HepG2 (cell line): ENCODE measurements around the gene SCAMP3. TPM values are rescaled to one million over a fixed set of nuclear protein-coding genes. Genes with fewer than 3 reads are reported as not detected.

Source experiments
- ATAC-seq: fragments of 200-7000 bp; cut with Tn5 transposase; 3 replicates; pipeline ENCODE4 v1.9.1; 2020; ENCODE audit warnings: mild to moderate bottlenecking, moderate library complexity
- BruUV-seq: library from RNA; stranded (reverse); fragments of 400-500 nt; replicated peaks from 2 replicates; lab custom pipeline; 2021; lab: Mats Ljungman, UMichigan
- CTCF ChIA-PET: fragments of 300-600 bp; formaldehyde crosslinking; extraction: SDS; loops from one replicate; lab custom pipeline; 2021; ENCODE audit warnings: low total read pairs, inconsistent platforms, low intra/inter-chr PET ratio; lab: Yijun Ruan, JAX
- POLR2A ChIA-PET: fragments of 350-600 bp; sonication (Branson Sonifier 250); formaldehyde crosslinking; loops from one replicate; lab custom pipeline; 2020; ENCODE audit warnings: antibody characterized with exemption, inconsistent platforms; lab: Yijun Ruan, JAX
- DNase-seq: peaks from one replicate; pipeline ENCODE4 v3.0.0-alpha.2; 2015; ENCODE audit warnings: low spot score
- FAIRE-seq: peaks from 3 replicates; lab custom pipeline; 2011; peaks lifted over from hg19 to GRCh38; lab: Jason Lieb, UNC
- H2AFZ ChIP-seq: one replicate; pipeline ENCODE4 v1.6.1; 2011; ENCODE audit warnings: low read length, inconsistent platforms
- H3K27ac ChIP-seq: fragments of 300-600 bp; 3 replicates; pipeline ENCODE4 v1.8.0; 2011; ENCODE audit warnings: mixed run types, mild to moderate bottlenecking, mixed read lengths, low read length, inconsistent platforms; ENCODE audit not compliant: insufficient read depth; ENCODE audit errors: extremely low read length
- H3K27me3 ChIP-seq, 2 experiments: fragments of 200-600 bp in 1 of 2; 2 replicates in 1 of 2; 3 replicates in 1 of 2; pipeline versions ENCODE4 v1.6.0 to v1.8.0; 2011; ENCODE audit warnings: low read length in 2 of 2, mild to moderate bottlenecking in 2 of 2, moderate library complexity in 2 of 2, inconsistent platforms in 1 of 2; ENCODE audit not compliant: insufficient read depth in 2 of 2, control insufficient read depth in 1 of 2
- H3K36me3 ChIP-seq, 2 experiments: fragments of 200-600 bp in 1 of 2; replicated peaks in 1 of 2; 2 replicates in 1 of 2; 3 replicates in 1 of 2; pipeline versions ENCODE4 v1.5.1 to v1.8.0; 2011; ENCODE audit warnings: low read length in 2 of 2, inconsistent platforms in 1 of 2; ENCODE audit not compliant: insufficient read depth in 2 of 2, control insufficient read depth in 1 of 2
- H3K4me1 ChIP-seq: 2 replicates; pipeline ENCODE4 v1.5.1; 2012; ENCODE audit warnings: low read length, inconsistent platforms; ENCODE audit not compliant: insufficient read depth
- H3K4me2 ChIP-seq: 2 replicates; pipeline ENCODE4 v1.6.0; 2011; ENCODE audit warnings: low read depth, low read length, inconsistent platforms
- H3K4me3 ChIP-seq, 3 experiments: fragments of 200-600 bp in 1 of 3; sonication (generic), shearing (Covaris generic) in 1 of 3; replicated peaks in 1 of 3; 2 replicates each; pipeline ENCODE4 v1.5.1; 2011 to 2016; ENCODE audit warnings: low read length in 3 of 3, inconsistent platforms in 2 of 3, low read depth in 2 of 3, mild to moderate bottlenecking in 2 of 3, control low read depth in 1 of 3, mixed read lengths in 1 of 3; ENCODE audit not compliant: insufficient read depth in 1 of 3
- H3K79me2 ChIP-seq: one replicate; pipeline ENCODE4 v1.6.1; 2011; ENCODE audit warnings: low read length, inconsistent platforms; ENCODE audit not compliant: insufficient read depth
- H3K9ac ChIP-seq: 2 replicates; pipeline ENCODE4 v1.6.0; 2011; ENCODE audit warnings: mild to moderate bottlenecking, low read depth, low read length, inconsistent platforms; ENCODE audit not compliant: insufficient read depth
- H3K9me3 ChIP-seq: 2 replicates; pipeline ENCODE4 v1.5.1; 2012; ENCODE audit warnings: mild to moderate bottlenecking, low read length
- H4K20me1 ChIP-seq: 2 replicates; pipeline ENCODE4 v1.6.0; 2011; ENCODE audit warnings: inconsistent platforms, mild to moderate bottlenecking, low read length, moderate library complexity; ENCODE audit not compliant: insufficient read depth
- BCL6 ChIP-seq: IDR thresholded peaks from 2 replicates; pipeline ENCODE4 v1.6.1; 2016; ENCODE audit warnings: missing genetic modification reagents, missing compliant biosample characterization
- E2F1 ChIP-seq: sonication (generic); formaldehyde crosslinking; IDR thresholded peaks from 2 replicates; pipeline ENCODE4 v1.5.0; 2020; ENCODE audit warnings: missing genetic modification reagents
- HHEX ChIP-seq: IDR thresholded peaks from 2 replicates; pipeline ENCODE4 v1.6.1; 2016; ENCODE audit warnings: control low read depth
- HNF4A ChIP-seq: sonication (generic); formaldehyde crosslinking; IDR thresholded peaks from 2 replicates; pipeline ENCODE4 v1.4.0; 2020; ENCODE audit warnings: missing genetic modification reagents
- NCOA2 ChIP-seq: sonication (generic); formaldehyde crosslinking; IDR thresholded peaks from 2 replicates; pipeline ENCODE4 v1.8.0; 2022; ENCODE audit warnings: inconsistent platforms
- SRY ChIP-seq: sonication (generic); formaldehyde crosslinking; IDR thresholded peaks from 2 replicates; pipeline ENCODE4 v1.8.0; 2022; ENCODE audit warnings: mild to moderate bottlenecking, missing genetic modification reagents
- THAP8 ChIP-seq: sonication (generic); formaldehyde crosslinking; IDR thresholded peaks from 2 replicates; pipeline ENCODE4 v1.5.1; 2020; ENCODE audit warnings: missing genetic modification reagents, mild to moderate bottlenecking, borderline replicate concordance
- ZBTB43 ChIP-seq: sonication (generic); formaldehyde crosslinking; conservative IDR thresholded peaks from 2 replicates; pipeline ENCODE4 v1.4.0; 2020; ENCODE audit warnings: missing genetic modification reagents
- ZBTB44 ChIP-seq: sonication (generic); formaldehyde crosslinking; IDR thresholded peaks from 2 replicates; pipeline ENCODE4 v1.4.0; 2020; ENCODE audit warnings: missing genetic modification reagents
- ZFP41 ChIP-seq: sonication (generic); formaldehyde crosslinking; IDR thresholded peaks from 2 replicates; pipeline ENCODE4 v1.4.0; 2020; ENCODE audit warnings: mild to moderate bottlenecking, missing genetic modification reagents, borderline replicate concordance
- ZKSCAN1 ChIP-seq: fragments of 150-350 bp; IDR thresholded peaks from 2 replicates; pipeline ENCODE4 v1.6.1; 2014; ENCODE audit warnings: low read length
- WGBS: methylation state at CpG from one replicate; pipeline ENCODE4 v1.1.6; 2017; ENCODE audit warnings: low lambda C conversion rate; 5-methylcytosine and 5-hydroxymethylcytosine counted together
- in situ Hi-C: cut with HindIII; loops from 2 replicates; pipeline ENCODE4 v1.10.0; 2017; ENCODE audit warnings: low pct_unique_long_range_greater_than_20kb; ENCODE audit not compliant: extremely low pct_ligation_motif_present
- intact Hi-C: fragments of 100-400 bp; cut with micrococcal nuclease; formaldehyde crosslinking; loops from one replicate; pipeline ENCODE4 v1.10.0; 2022; ENCODE audit not compliant: unreplicated experiment
- polyA plus RNA-seq, 8 experiments: library from polyadenylated mRNA; depleted of rRNA in 3 of 8; stranded (reverse) in 7 of 8; unstranded in 1 of 8; fragments of >200 nt; fragmentation: Illumina TruSeq in 4 of 8; extraction: Trizol in 4 of 8; gene quantifications; 2 replicates each; pipeline versions ENCODE4 v1.2.1 to v1.2.3, GENCODE V29; 2011 to 2016; ENCODE audit warnings: low read depth in 4 of 8, missing spikeins in 1 of 8, mixed read lengths in 1 of 8; ENCODE audit not compliant: insufficient read depth in 1 of 8
- total RNA-seq, 5 experiments: library from RNA; depleted of rRNA; stranded (reverse); fragments of >200 nt; fragmentation: Illumina TruSeq; extraction: Trizol; gene quantifications; 2 replicates each; pipeline ENCODE4 v1.2.3, GENCODE V29; 2016; ENCODE audit warnings: low read depth in 1 of 5

The SCAMP3 gene
- total and polyA plus RNA-seq, 2 of the 13 experiments (the other 11 are each of a cell fraction or from before 2014, with no cell fraction given): 46.8 to 83.3 TPM

- no peak overlapping the region for H3K4me2 ChIP-seq
- H3K9ac ChIP-seq: no peak overlapping the region
- no peak for FAIRE-seq
- BruUV-seq: no TSS peak
- no peaks in the 10 kb centered on the region; a peak in 1 of 5 replicates for H3K36me3 ChIP-seq
- ChIA-PET CTCF (no interaction called here), POLR2A (interaction anchor here (1.4 kb wide), 1 partner anchor 29 kb away, joined by 6 read pairs; no protein-coding TSS in a partner anchor)
- TF ChIP-seq BCL6 (CRISPR knock-in tag) (no peak), SRY (CRISPR knock-in tag) (no peak), ZBTB44 (no peak), ZFP41 (no peak), ZKSCAN1 (no peak), NCOA2 (CRISPR knock-in tag) (no peak), E2F1 (no peak), ZBTB43 (CRISPR knock-in tag) (no peak), HNF4A (CRISPR knock-in tag) (no peak), HHEX (CRISPR knock-in tag) (no peak), THAP8 (no peak)
- no peak for DNase-seq
- H2AFZ ChIP-seq: no peak overlapping the region
- no peaks in the 10 kb centered on the region for H3K79me2 ChIP-seq
- no peaks in the 10 kb centered on the region for H3K9me3 ChIP-seq
- H4K20me1 ChIP-seq: no peaks in the 10 kb centered on the region
- intact Hi-C loops: loop anchor here (5.0 kb wide), 1 partner anchor 43 kb away; the partner anchor contains the start of gene RUSC1
- H3K4me1 ChIP-seq: peaks cover 38% of the 10 kb centered on the region
- WGBS: 91% methylated on average over 2 of the region's 2 CpGs
- in situ Hi-C loops: loop anchor here (5.0 kb wide), 1 partner anchor 38 kb away; no protein-coding TSS in a partner anchor
- H3K4me3 ChIP-seq: no peak overlapping the region
- H3K27ac ChIP-seq: no peak overlapping the region
- no peak for ATAC-seq
- no peaks in the 10 kb centered on the region; a peak in 1 of 5 replicates for H3K27me3 ChIP-seq
These were observed 17.1 kb upstream of the SCAMP3 start for GRCh38 chr1:155279268-155279667.
